Memory B cell (primary cell): ENCODE measurements around the gene BCL2L12.
A peak's percentile ranks its signal among the peaks of the same experiment; 100 is the strongest.

ENCODE experiments used
- ATAC-seq: fragments of 150-1000 bp; cut with Tn5 transposase; 2 replicates; pipeline ENCODE4 v1.10.0; 2021; ENCODE audit warnings: low read depth, mild to moderate bottlenecking, moderate library complexity
- DNase-seq, 2 donors: peaks; one replicate each; pipeline ENCODE4 v3.0.0; 2022; ENCODE audit warnings: low spot score in 2 of 2
- H3K27ac Mint-ChIP-seq: one replicate; pipeline ENCODE4 v1.8.0; 2022; ENCODE audit warnings: mild to moderate bottlenecking, moderate library complexity, mixed read lengths
- H3K27me3 Mint-ChIP-seq: one replicate; pipeline ENCODE4 v1.8.0; 2022; ENCODE audit warnings: mixed read lengths
- H3K36me3 Mint-ChIP-seq: one replicate; pipeline ENCODE4 v1.8.0; 2022; ENCODE audit warnings: mild to moderate bottlenecking, mixed read lengths
- H3K4me1 Mint-ChIP-seq: one replicate; pipeline ENCODE4 v1.8.0; 2022; ENCODE audit warnings: mixed read lengths
- H3K4me3 Mint-ChIP-seq: one replicate; pipeline ENCODE4 v1.8.0; 2022; ENCODE audit warnings: mild to moderate bottlenecking, moderate library complexity, mixed read lengths
- H3K9me3 Mint-ChIP-seq: one replicate; pipeline ENCODE4 v1.8.0; 2022; ENCODE audit warnings: mixed read lengths

The BCL2L12 gene

DNA sequence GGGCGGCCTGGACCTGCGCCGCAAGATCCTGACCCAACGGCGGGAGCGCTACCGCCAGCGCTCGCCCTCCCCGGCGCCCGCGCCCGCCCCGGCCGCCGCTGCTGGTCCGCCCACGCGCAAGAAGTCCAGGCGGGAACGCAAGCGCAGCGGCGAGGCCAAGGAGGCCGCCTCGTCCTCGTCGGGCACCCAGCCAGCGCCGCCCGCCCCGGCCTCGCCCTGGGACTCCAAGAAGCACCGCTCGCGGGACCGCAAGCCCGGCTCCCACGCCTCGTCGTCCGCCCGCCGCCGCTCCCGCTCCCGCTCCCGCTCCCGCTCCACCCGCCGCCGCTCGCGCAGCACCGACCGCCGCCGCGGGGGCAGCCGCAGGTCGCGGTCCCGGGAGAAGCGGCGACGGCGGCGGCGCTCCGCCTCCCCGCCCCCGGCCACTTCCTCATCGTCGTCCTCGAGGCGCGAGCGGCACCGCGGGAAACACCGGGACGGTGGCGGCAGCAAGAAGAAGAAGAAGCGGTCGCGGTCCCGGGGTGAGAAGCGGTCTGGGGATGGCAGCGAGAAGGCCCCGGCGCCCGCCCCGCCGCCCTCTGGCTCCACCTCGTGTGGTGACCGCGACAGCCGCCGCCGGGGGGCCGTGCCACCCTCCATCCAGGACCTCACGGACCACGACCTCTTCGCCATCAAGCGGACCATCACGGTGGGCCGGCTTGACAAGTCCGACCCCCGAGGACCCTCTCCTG, 13.7 kb upstream of the BCL2L12 start:
- Mint-ChIP-seq H3K27me3 (no peaks in the 10 kb centered on the region), H3K9me3 (no peaks in the 10 kb centered on the region), H3K4me1 (no peaks in the 10 kb centered on the region), H3K4me3 (no peak overlapping the region), H3K36me3 (peaks cover 14% of the 10 kb centered on the region), H3K27ac (no peak overlapping the region)
- ATAC-seq (no peak), DNase-seq (no peak)

DNA sequence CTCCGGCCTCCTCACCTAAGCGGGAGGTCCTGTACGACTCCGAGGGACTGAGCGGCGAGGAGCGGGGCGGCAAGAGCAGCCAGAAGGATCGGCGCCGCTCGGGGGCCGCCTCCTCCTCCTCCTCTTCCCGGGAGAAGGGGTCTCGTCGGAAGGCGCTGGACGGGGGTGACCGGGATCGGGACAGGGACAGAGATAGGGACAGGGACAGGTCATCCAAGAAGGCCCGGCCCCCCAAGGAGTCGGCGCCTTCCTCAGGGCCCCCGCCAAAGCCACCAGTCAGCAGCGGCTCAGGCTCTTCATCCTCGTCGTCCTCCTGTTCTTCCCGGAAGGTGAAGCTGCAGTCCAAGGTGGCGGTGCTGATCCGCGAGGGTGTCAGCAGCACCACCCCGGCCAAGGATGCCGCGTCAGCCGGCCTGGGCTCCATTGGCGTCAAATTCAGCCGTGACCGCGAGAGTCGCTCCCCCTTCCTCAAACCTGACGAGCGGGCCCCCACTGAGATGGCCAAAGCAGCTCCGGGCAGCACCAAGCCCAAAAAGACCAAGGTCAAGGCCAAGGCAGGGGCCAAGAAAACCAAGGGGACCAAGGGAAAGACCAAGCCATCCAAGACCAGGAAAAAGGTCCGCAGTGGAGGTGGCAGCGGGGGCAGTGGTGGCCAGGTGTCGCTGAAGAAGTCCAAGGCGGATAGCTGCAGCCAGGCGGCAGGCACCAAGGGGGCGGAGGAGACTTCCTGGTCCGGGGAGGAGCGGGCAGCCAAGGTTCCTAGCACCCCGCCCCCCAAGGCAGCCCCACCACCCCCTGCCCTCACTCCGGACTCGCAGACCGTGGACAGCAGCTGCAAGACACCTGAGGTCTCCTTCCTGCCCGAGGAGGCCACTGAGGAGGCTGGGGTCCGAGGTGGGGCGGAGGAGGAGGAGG, 12.9 kb upstream of the BCL2L12 start:
- no peak overlapping the region for H3K4me3 Mint-ChIP-seq
- no peak overlapping the region for H3K27ac Mint-ChIP-seq
- ATAC-seq, result no peak
- H3K27me3 Mint-ChIP-seq, result no peaks in the 10 kb centered on the region
- DNase-seq, result no peak
- peaks cover 3% of the 10 kb centered on the region for H3K4me1 Mint-ChIP-seq
- H3K36me3 Mint-ChIP-seq, result peaks cover 17% of the 10 kb centered on the region
- no peaks in the 10 kb centered on the region for H3K9me3 Mint-ChIP-seq

- H3K27ac Mint-ChIP-seq, result no peak overlapping the region
- H3K9me3 Mint-ChIP-seq, result no peaks in the 10 kb centered on the region
- peaks cover 17% of the 10 kb centered on the region for H3K36me3 Mint-ChIP-seq
- H3K4me1 Mint-ChIP-seq, result peaks cover 3% of the 10 kb centered on the region
- H3K27me3 Mint-ChIP-seq, result no peaks in the 10 kb centered on the region
- no peak for DNase-seq
- no peak overlapping the region for H3K4me3 Mint-ChIP-seq
- no peak for ATAC-seq
Observed at GRCh38 chr19:49653466-49653806, 12.3 kb upstream of the BCL2L12 start.

DNA sequence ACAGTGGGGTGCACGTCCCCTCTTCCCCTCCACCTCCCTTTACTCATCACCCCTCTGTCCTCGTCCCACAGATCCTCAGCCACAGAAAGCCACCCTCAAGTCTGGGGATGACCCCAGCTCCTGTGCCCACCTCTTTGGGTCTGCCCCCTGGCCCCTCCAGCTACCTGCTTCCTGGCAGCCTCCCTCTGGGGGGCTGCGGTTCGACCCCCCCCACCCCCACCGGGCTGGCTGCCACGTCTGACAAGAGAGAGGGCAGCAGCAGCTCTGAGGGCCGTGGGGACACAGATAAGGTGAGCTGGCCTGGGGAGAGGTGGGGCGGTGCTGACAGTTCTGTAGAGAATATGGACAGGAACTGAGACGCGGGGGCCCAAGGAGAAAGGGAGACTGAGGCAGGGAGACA, 11.2 kb upstream of the BCL2L12 start:
- H3K36me3 Mint-ChIP-seq, result peaks cover 20% of the 10 kb centered on the region
- H3K27ac Mint-ChIP-seq, result no peak overlapping the region
- H3K4me1 Mint-ChIP-seq, result peaks cover 3% of the 10 kb centered on the region
- no peaks in the 10 kb centered on the region for H3K9me3 Mint-ChIP-seq
- H3K27me3 Mint-ChIP-seq, result no peaks in the 10 kb centered on the region
- ATAC-seq, result no peak
- no peak overlapping the region for H3K4me3 Mint-ChIP-seq
- DNase-seq, result no peak

DNA sequence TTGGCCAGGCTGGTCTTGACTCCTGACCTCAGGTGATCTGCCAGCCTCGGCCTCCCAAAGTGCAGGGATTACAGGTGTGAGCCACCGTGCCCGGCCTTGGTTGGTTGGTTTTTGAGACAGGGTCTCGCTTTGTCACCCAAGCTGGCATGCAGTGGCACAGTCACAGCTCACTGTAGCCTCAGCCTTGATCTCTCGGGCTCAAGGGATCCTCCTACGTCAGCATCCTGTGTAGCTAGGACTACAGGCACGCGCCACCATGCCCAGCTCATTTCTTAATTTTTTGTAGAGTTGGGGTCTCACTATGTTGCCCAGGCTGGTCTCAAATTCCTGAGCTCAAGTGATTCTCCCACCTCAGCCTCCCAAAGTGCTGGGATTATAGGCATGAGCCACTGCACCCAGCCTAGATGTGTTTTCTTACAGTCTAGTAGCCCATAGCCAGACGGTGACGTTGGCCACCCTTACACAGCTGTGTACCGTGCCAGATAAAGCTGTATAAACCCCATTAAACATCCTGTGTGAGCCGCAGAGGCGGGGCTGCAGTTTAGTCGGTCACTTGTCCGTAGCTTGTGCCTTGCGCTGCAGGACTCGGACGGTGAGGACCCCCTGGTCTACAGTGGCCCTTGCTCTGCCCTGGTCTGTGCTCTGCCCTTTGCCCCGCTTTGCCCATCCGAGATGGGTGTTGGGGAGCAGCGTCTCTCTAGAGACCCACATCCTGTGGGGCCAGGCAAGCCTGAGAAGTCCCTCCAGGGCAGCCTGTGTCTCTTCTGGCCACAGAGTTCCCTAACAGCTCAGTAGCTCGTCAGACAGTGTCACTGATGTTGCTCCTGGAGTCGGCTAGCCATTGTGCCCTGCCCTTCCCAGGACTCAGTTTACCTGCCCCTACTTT, 9.9 kb upstream of the BCL2L12 start:
- Mint-ChIP-seq H3K4me1 (peaks cover 3% of the 10 kb centered on the region), H3K27ac (peak overlapping the region; percentile 73), H3K4me3 (no peak overlapping the region)

DNA sequence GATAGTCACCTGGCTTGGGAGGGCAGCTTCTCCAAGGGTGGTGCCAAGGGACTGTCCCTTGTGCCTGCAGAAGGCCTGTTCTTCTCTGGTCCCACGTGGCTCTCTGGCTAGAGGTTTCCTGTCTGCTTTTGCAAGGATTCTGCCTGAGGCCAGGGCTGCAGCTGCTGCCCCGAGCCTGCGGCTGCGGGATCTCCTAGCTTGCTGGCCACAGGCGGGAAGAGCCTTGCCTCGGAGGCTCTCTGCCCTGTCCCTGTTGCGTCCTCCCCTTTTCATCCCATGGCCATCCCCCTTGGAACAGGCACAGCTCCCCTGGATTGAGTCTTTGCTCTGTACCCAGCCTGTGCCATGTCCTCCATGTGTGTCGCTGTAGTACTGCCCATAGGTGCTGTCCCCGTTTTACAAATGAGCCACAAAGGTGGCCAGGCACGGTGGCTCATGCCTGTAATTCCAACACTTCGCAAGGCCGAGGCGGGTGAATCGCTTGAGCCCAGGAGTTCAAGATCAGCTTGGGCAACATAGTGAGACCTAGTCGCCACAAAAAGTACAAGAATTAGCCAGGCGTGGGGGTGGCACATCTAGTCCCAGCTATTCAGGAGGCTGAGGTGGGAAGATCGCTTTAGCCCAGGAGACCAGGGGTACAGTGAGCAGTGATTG, 9.2 kb upstream of the BCL2L12 start:
- ATAC-seq (no peak), DNase-seq (no peak)
- Mint-ChIP-seq H3K27me3 (no peaks in the 10 kb centered on the region), H3K4me3 (no peak overlapping the region), H3K9me3 (no peaks in the 10 kb centered on the region), H3K36me3 (peaks cover 20% of the 10 kb centered on the region), H3K4me1 (peaks cover 3% of the 10 kb centered on the region), H3K27ac (no peak overlapping the region)

More for the DNA sequence above, 9.9 kb upstream of the BCL2L12 start:
- DNase-seq (no peak), ATAC-seq (no peak)
- no peaks in the 10 kb centered on the region for H3K9me3 Mint-ChIP-seq
- peaks cover 20% of the 10 kb centered on the region for H3K36me3 Mint-ChIP-seq
- H3K27me3 Mint-ChIP-seq, result no peaks in the 10 kb centered on the region

DNA sequence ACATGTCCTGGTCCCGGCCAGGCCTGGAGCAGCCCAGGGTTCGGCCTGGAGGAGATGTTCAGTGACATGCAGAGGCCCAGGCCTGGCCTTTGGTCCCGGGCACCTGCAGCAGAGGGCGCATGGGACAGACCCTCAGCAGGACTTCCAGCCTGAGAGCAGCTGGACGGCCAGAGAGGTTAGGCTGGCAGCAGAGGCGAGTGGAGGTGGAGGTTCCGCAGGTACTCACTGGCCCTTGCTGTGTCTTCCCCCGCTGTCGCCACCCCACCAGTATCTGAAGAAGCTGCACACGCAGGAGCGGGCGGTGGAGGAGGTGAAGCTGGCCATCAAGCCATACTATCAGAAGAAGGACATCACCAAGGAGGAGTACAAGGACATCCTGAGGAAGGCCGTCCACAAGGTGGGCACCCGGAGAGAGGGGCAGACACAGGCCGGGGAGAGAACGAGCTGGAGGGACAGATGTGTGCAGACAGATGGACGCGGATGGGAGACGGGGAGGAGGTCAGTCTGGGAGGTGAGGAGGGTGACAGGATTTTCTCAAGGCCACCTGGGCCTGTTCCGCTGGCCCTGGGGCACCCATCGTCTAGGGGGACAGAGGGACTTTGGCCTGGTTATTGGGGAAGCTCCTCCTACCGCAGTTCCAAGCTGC, 8.1 kb upstream of the BCL2L12 start:
- peaks cover 4% of the 10 kb centered on the region for H3K4me1 Mint-ChIP-seq
- H3K27ac Mint-ChIP-seq, result no peak overlapping the region
- no peak overlapping the region for H3K4me3 Mint-ChIP-seq
- no peak for DNase-seq
- H3K36me3 Mint-ChIP-seq, result peaks cover 20% of the 10 kb centered on the region
- no peaks in the 10 kb centered on the region for H3K27me3 Mint-ChIP-seq
- ATAC-seq, result no peak
- H3K9me3 Mint-ChIP-seq, result no peaks in the 10 kb centered on the region

DNA sequence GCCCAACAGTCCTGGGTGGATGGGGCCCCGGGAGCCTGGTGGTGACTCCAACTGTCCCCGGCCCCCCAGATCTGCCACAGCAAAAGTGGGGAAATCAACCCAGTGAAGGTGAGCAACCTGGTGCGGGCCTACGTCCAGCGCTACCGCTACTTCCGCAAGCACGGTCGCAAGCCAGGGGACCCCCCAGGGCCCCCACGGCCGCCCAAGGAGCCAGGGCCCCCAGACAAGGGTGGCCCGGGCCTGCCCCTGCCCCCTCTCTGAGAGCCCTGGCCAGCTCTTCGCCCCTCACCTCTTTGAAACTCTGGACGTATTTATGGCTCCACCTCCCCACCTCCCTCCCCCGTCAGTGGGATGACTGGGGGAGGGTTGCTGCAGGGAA, 7.6 kb upstream of the BCL2L12 start:
- Mint-ChIP-seq H3K9me3 (no peaks in the 10 kb centered on the region), H3K27ac (no peak overlapping the region), H3K27me3 (no peaks in the 10 kb centered on the region), H3K4me3 (no peak overlapping the region), H3K4me1 (peaks cover 8% of the 10 kb centered on the region), H3K36me3 (peaks cover 19% of the 10 kb centered on the region)
- no peak for DNase-seq
- ATAC-seq, result no peak

- peaks cover 8% of the 10 kb centered on the region for H3K4me1 Mint-ChIP-seq
- ATAC-seq (no peak), DNase-seq (no peak)
- H3K4me3 Mint-ChIP-seq, result no peak overlapping the region
- H3K27ac Mint-ChIP-seq, result no peak overlapping the region
- no peaks in the 10 kb centered on the region for H3K9me3 Mint-ChIP-seq
- no peaks in the 10 kb centered on the region for H3K27me3 Mint-ChIP-seq
- peaks cover 19% of the 10 kb centered on the region for H3K36me3 Mint-ChIP-seq
Observed at GRCh38 chr19:49658566-49659442, 6.9 kb upstream of the BCL2L12 start.

GRCh38 chr19:49660338-49660961, 5.3 kb upstream of the BCL2L12 start:
- H3K36me3 Mint-ChIP-seq, result peaks cover 13% of the 10 kb centered on the region
- ATAC-seq, result no peak
- H3K27ac Mint-ChIP-seq, result no peak overlapping the region
- peaks cover 17% of the 10 kb centered on the region for H3K4me1 Mint-ChIP-seq
- H3K27me3 Mint-ChIP-seq, result no peaks in the 10 kb centered on the region
- H3K4me3 Mint-ChIP-seq, result no peak overlapping the region
- DNase-seq, result no peak
- no peaks in the 10 kb centered on the region for H3K9me3 Mint-ChIP-seq

DNA sequence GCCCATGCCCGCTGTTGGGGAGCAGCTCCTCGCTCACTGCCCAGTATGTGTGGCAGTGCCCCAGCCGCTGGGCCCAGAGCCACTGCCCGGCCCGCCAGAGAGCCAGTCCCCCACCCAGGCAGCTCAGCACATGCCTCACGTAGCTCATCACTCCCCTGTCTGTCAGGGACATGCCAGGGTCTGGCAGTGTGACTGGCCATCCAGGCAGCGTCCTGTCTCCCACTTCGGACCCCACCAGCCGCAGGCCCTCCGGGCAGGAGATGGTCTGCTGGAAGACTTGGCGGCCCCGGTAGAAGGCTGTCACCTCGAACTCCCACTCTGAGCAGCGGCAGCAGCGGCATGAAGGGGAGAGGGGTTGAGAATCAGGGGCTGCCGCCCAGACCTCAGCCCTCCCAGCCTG, 3.7 kb upstream of the BCL2L12 start:
- Mint-ChIP-seq H3K9me3 (no peaks in the 10 kb centered on the region), H3K36me3 (peaks cover 13% of the 10 kb centered on the region), H3K27me3 (no peaks in the 10 kb centered on the region)

DNA sequence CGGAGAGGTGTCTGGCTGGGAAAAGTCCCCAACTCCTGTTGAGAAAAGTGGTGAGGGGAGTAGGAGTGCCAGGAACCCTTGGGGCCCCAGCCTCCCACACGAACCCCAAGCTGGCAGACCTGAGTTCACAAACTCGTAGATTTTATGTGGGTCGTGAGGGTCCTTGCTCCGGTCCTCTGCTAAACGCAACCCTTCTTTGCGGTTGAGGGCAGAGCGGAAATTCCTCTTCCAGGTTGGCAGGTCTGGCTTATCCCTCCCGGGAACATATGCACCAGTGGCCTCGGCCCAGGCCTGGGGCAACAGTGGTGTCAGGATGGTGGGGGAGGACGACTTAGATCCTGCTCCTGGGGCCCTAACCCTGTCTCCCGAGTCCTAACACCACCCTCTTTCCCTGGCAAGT, 2.5 kb upstream of the BCL2L12 start:
- Mint-ChIP-seq H3K27me3 (no peaks in the 10 kb centered on the region), H3K36me3 (peaks cover 10% of the 10 kb centered on the region), H3K9me3 (no peaks in the 10 kb centered on the region), H3K27ac (peak overlapping the region; percentile 90), H3K4me1 (peaks cover 27% of the 10 kb centered on the region), H3K4me3 (peak overlapping the region; percentile 37)
- ATAC-seq (no peak), DNase-seq (no peak)

More for the DNA sequence above, 3.7 kb upstream of the BCL2L12 start:
- no peak overlapping the region for H3K27ac Mint-ChIP-seq
- no peak overlapping the region for H3K4me3 Mint-ChIP-seq
- H3K4me1 Mint-ChIP-seq, result peaks cover 26% of the 10 kb centered on the region
- DNase-seq (no peak), ATAC-seq (no peak)
